HCT116 (cell line): ENCODE measurements around the gene FMN1. TPM values are rescaled to one million over a fixed set of nuclear protein-coding genes. Genes with fewer than 3 reads are reported as not detected.

Experiments used
- ATAC-seq: fragments of 200-7000 bp; cut with Tn5 transposase; 2 replicates; pipeline ENCODE4 v1.9.1; 2020; ENCODE audit warnings: mild to moderate bottlenecking, moderate library complexity
- BruUV-seq: library from RNA; stranded (reverse); fragments of 400-500 nt; replicated peaks from 2 replicates; lab custom pipeline; 2021; lab: Mats Ljungman, UMichigan
- CTCF ChIA-PET: fragments of 300-600 bp; sonication (Branson Sonifier 250); formaldehyde crosslinking; loops from one replicate; lab custom pipeline; 2021; ENCODE audit warnings: antibody characterized with exemption; lab: Charles Lee
- POLR2A ChIA-PET: fragments of 300-600, 350-600 bp; sonication (Branson Sonifier 250); formaldehyde crosslinking; loops from one replicate; lab custom pipeline; 2021; ENCODE audit warnings: antibody characterized with exemption; lab: Charles Lee
- RAD21 ChIA-PET, 2 experiments: fragments of 300-600 bp; sonication (Branson Sonifier 250); formaldehyde crosslinking; loops; one replicate each; lab custom pipeline; 2023; ENCODE audit warnings: low total read pairs in 2 of 2; ENCODE audit not compliant: uncharacterized antibody in 2 of 2, unreplicated experiment in 2 of 2, low non-redundant PET in 1 of 2; lab: Charles Lee
- DNase-seq: peaks from one replicate; pipeline ENCODE4 v3.0.0-alpha.2; 2010; ENCODE audit warnings: low read depth, low spot score
- H2AFZ ChIP-seq: fragments of 200-600 bp; shearing (Covaris generic), sonication (generic); 2 replicates; pipeline ENCODE4 v1.6.1; 2017; ENCODE audit warnings: low read depth, mixed run types, mixed read lengths, antibody characterized with exemption, low read length; ENCODE audit not compliant: poor library complexity, severe bottlenecking
- H3K27ac ChIP-seq: 2 replicates; pipeline ENCODE4 v1.5.1; 2012; ENCODE audit warnings: low read depth, low read length
- H3K27me3 ChIP-seq: fragments of 200-600 bp; sonication (generic); 2 replicates; pipeline ENCODE4 v1.6.1; 2016; ENCODE audit warnings: mixed run types, low read length, mixed read lengths; ENCODE audit not compliant: insufficient read depth
- H3K36me3 ChIP-seq, 2 experiments: fragments of 200-500 bp in 1 of 2; fragments of 200-600 bp in 1 of 2; sonication (Bioruptor generic) in 1 of 2; sonication (generic) in 1 of 2; 2 replicates each; pipeline versions ENCODE4 v1.5.1 to v1.6.1; 2014 to 2016; ENCODE audit warnings: low read length in 2 of 2, inconsistent platforms in 1 of 2, mixed read lengths in 1 of 2, mixed run types in 1 of 2; ENCODE audit not compliant: insufficient read depth in 2 of 2, control insufficient read depth in 1 of 2
- H3K4me1 ChIP-seq, 2 experiments: fragments of 200-600 bp in 1 of 2; sonication (generic) in 1 of 2; 2 replicates each; pipeline versions ENCODE4 v1.5.1 to v1.6.1; 2012 to 2017; ENCODE audit warnings: low read length in 2 of 2, inconsistent platforms in 1 of 2, mild to moderate bottlenecking in 1 of 2, mixed read lengths in 1 of 2, mixed run types in 1 of 2, moderate library complexity in 1 of 2; ENCODE audit not compliant: insufficient read depth in 2 of 2, control insufficient read depth in 1 of 2
- H3K4me2 ChIP-seq: fragments of 200-600 bp; sonication (generic); 2 replicates; pipeline ENCODE4 v1.6.1; 2017; ENCODE audit warnings: mixed run types, low read length, mixed read lengths
- H3K4me3 ChIP-seq, 2 experiments: fragments of 200-600 bp in 1 of 2; sonication (generic) in 1 of 2; replicated peaks in 1 of 2; 2 replicates each; pipeline ENCODE4 v1.5.1; 2011 to 2016; ENCODE audit warnings: low read length in 2 of 2, control low read depth in 1 of 2, low read depth in 1 of 2, mild to moderate bottlenecking in 1 of 2, mixed read lengths in 1 of 2, mixed run types in 1 of 2
- H3K79me2 ChIP-seq: fragments of 200-600 bp; sonication (generic); 2 replicates; pipeline ENCODE4 v1.6.1; 2017; ENCODE audit warnings: mild to moderate bottlenecking, mixed run types, low read length, moderate library complexity, mixed read lengths; ENCODE audit not compliant: insufficient read depth
- H3K9ac ChIP-seq: fragments of 200-600 bp; sonication (generic); 2 replicates; pipeline ENCODE4 v1.6.1; 2016; ENCODE audit warnings: low read length, mixed read lengths
- H3K9me2 ChIP-seq: fragments of 200-600 bp; sonication (generic), shearing (Covaris generic); 2 replicates; pipeline ENCODE4 v1.6.1; 2017; ENCODE audit warnings: mixed run types, mild to moderate bottlenecking, moderate library complexity; ENCODE audit not compliant: insufficient read depth
- H3K9me3 ChIP-seq, 2 experiments: fragments of 200-500 bp in 1 of 2; fragments of 200-600 bp in 1 of 2; sonication (Bioruptor generic) in 1 of 2; sonication (generic) in 1 of 2; 2 replicates each; pipeline ENCODE4 v1.6.1; 2014 to 2017; ENCODE audit warnings: low read length in 2 of 2, mixed read lengths in 2 of 2, inconsistent platforms in 1 of 2, low read depth in 1 of 2, mild to moderate bottlenecking in 1 of 2, mixed run types in 1 of 2, moderate library complexity in 1 of 2; ENCODE audit not compliant: control insufficient read depth in 1 of 2, insufficient read depth in 1 of 2
- H4K20me1 ChIP-seq: fragments of 200-600 bp; sonication (generic), shearing (Covaris generic); 2 replicates; pipeline ENCODE4 v1.6.1; 2017; ENCODE audit warnings: mixed run types, mild to moderate bottlenecking, moderate library complexity; ENCODE audit not compliant: insufficient read depth
- EGR1 ChIP-seq: IDR thresholded peaks from 2 replicates; pipeline ENCODE4 v1.6.1; 2012; ENCODE audit warnings: low read depth
- EZH2 ChIP-seq: fragments of 200-600 bp; sonication (generic); IDR thresholded peaks from 2 replicates; pipeline ENCODE4 v1.6.1; 2017; ENCODE audit warnings: antibody characterized with exemption, mixed run types
- SP1 ChIP-seq: IDR thresholded peaks from 2 replicates; pipeline ENCODE4 v1.6.1; 2012; ENCODE audit warnings: low read depth
- TCF7L2 ChIP-seq: IDR thresholded peaks from 2 replicates; pipeline ENCODE4 v1.7.0; 2011; ENCODE audit warnings: borderline replicate concordance, inconsistent platforms; ENCODE audit not compliant: insufficient read depth, insufficient read length; ENCODE audit errors: extremely low read depth
- intact Hi-C: fragments of 100-400 bp; cut with micrococcal nuclease; formaldehyde crosslinking; loops from 2 replicates; pipeline ENCODE4 v1.10.0; 2022
- total RNA-seq: library from RNA; stranded (reverse); gene quantifications from one replicate; pipeline ENCODE4 v1.2.1, GENCODE V29; 2021; ENCODE audit not compliant: unreplicated experiment
- TF ChIP-seq, protein P1 (sequence below), 3 experiments: fragments of 200-600 bp in 1 of 3; sonication (generic) in 1 of 3; IDR thresholded peaks in 2 of 3; conservative IDR thresholded peaks in 1 of 3; 2 replicates each; pipeline ENCODE4 v1.5.1; 2012 to 2017; ENCODE audit warnings: low read depth in 2 of 3, low read length in 2 of 3, antibody characterized with exemption in 1 of 3, borderline replicate concordance in 1 of 3, control low read depth in 1 of 3, mild to moderate bottlenecking in 1 of 3, mixed read lengths in 1 of 3, mixed run types in 1 of 3, moderate library complexity in 1 of 3; ENCODE audit not compliant: insufficient read depth in 1 of 3
- TF ChIP-seq, protein P2 (sequence below): IDR thresholded peaks from 2 replicates; pipeline ENCODE4 v1.6.1; 2012; ENCODE audit warnings: low read depth

FMN1 gene
- total RNA-seq, 1 experiment from 2014 or later = 0.39 TPM

DNA sequence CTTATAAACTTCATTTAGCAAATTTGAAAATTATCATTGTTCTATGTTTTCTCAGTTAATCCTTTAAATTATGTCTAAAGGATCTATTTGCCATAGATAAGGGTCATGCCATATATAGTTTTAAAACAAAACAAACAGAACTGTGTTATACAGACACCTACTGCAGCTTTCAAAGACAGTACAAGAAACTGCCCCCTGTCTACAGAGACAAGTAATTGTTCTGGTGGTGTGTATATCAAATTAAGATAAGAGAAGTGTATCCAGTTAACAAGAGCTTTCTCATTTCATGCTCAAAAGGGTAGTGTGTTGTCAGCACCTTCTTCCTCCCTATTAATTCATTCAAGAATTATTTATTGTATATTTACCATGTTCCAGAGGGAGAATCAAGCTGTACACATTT lies 201.2 kb downstream of the FMN1 start:
- H3K9me2 ChIP-seq = no peaks in the 10 kb centered on the region
- no peaks in the 10 kb centered on the region for H3K4me1 ChIP-seq
- ChIA-PET POLR2A (no interaction called here), RAD21 (no interaction called here), CTCF (interaction anchor here (0.6 to 3.0 kb wide), 9 partner anchors 8 to 344 kb away, joined by 3 to 47 read pairs (median 4); no protein-coding TSS in a partner anchor)
- H3K4me2 ChIP-seq = no peak overlapping the region
- H3K27me3 ChIP-seq = no peaks in the 10 kb centered on the region
- intact Hi-C loops = no loop called here
- no peak for TF ChIP-seq TCF7L2
- TF ChIP-seq, protein P1, sequence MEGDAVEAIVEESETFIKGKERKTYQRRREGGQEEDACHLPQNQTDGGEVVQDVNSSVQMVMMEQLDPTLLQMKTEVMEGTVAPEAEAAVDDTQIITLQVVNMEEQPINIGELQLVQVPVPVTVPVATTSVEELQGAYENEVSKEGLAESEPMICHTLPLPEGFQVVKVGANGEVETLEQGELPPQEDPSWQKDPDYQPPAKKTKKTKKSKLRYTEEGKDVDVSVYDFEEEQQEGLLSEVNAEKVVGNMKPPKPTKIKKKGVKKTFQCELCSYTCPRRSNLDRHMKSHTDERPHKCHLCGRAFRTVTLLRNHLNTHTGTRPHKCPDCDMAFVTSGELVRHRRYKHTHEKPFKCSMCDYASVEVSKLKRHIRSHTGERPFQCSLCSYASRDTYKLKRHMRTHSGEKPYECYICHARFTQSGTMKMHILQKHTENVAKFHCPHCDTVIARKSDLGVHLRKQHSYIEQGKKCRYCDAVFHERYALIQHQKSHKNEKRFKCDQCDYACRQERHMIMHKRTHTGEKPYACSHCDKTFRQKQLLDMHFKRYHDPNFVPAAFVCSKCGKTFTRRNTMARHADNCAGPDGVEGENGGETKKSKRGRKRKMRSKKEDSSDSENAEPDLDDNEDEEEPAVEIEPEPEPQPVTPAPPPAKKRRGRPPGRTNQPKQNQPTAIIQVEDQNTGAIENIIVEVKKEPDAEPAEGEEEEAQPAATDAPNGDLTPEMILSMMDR (IDR thresholded peaks at IDR 0.05 in 2 of 3, conservative IDR thresholded peaks at IDR 0.05 in 1 of 3; ENCODE audit: borderline replicate concordance in 1 of 3, insufficient read depth in 1 of 3, low read depth in 2 of 3, low read length in 2 of 3) = peak in 2 of 3 experiments; percentile 45 to 46; a peak in 4 of 6 replicates
- no peaks in the 10 kb centered on the region for H3K79me2 ChIP-seq
- BruUV-seq = no TSS peak
- H2AFZ ChIP-seq = no peak overlapping the region
- ATAC-seq = peak; percentile 53; the same call in 1 of the 2 replicates
- no peak overlapping the region for H3K27ac ChIP-seq
- no peaks in the 10 kb centered on the region for H3K9me3 ChIP-seq
- H3K9ac ChIP-seq = no peak overlapping the region
- H4K20me1 ChIP-seq = no peaks in the 10 kb centered on the region
- no peak overlapping the region for H3K4me3 ChIP-seq
- DNase-seq = no peak
- no peaks in the 10 kb centered on the region for H3K36me3 ChIP-seq

DNA sequence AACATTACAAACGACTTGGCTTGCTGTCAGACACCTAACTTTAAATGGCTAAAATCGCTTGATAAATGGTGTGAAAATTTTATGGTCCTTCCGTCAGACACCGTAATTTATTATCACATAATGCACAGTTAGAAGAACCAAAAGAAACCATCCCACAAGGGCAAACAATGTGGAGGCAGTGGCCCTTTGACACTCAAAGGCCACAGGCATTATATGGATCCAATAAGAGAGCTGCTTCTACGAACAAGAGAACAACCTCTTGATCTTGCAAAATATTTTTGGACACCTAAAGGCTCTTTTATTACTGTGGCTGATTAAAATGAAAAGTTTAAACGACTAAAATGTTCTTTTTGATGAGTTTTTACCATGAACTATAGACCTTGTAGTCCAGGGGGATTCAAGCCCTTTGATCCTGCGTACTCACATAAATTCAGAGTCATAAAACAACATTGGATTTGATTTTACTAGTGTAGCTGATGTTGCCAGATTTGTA lies 202.8 kb downstream of the FMN1 start:
- CTCF ChIA-PET = no interaction called here
- no peak overlapping the region for H3K4me3 ChIP-seq
- H3K79me2 ChIP-seq = no peaks in the 10 kb centered on the region
- no peak for ATAC-seq
- no peak overlapping the region for H3K9ac ChIP-seq
- RAD21 ChIA-PET = no interaction called here
- no peak for DNase-seq
- TF ChIP-seq SP1 = no peak
- no peak for TF ChIP-seq EZH2
- TF ChIP-seq, protein P2, sequence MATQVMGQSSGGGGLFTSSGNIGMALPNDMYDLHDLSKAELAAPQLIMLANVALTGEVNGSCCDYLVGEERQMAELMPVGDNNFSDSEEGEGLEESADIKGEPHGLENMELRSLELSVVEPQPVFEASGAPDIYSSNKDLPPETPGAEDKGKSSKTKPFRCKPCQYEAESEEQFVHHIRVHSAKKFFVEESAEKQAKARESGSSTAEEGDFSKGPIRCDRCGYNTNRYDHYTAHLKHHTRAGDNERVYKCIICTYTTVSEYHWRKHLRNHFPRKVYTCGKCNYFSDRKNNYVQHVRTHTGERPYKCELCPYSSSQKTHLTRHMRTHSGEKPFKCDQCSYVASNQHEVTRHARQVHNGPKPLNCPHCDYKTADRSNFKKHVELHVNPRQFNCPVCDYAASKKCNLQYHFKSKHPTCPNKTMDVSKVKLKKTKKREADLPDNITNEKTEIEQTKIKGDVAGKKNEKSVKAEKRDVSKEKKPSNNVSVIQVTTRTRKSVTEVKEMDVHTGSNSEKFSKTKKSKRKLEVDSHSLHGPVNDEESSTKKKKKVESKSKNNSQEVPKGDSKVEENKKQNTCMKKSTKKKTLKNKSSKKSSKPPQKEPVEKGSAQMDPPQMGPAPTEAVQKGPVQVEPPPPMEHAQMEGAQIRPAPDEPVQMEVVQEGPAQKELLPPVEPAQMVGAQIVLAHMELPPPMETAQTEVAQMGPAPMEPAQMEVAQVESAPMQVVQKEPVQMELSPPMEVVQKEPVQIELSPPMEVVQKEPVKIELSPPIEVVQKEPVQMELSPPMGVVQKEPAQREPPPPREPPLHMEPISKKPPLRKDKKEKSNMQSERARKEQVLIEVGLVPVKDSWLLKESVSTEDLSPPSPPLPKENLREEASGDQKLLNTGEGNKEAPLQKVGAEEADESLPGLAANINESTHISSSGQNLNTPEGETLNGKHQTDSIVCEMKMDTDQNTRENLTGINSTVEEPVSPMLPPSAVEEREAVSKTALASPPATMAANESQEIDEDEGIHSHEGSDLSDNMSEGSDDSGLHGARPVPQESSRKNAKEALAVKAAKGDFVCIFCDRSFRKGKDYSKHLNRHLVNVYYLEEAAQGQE = no peak
- TF ChIP-seq EGR1 = no peak
- no peak for TF ChIP-seq TCF7L2
- TF ChIP-seq, all 23 proteins: peak for 0
- H3K27ac ChIP-seq = no peak overlapping the region
- H3K27me3 ChIP-seq = no peaks in the 10 kb centered on the region
- intact Hi-C loops = no loop called here
- no peaks in the 10 kb centered on the region for H3K36me3 ChIP-seq
- no peaks in the 10 kb centered on the region for H3K9me3 ChIP-seq
- BruUV-seq = no TSS peak
- POLR2A ChIA-PET = no interaction called here
- H3K9me2 ChIP-seq = no peaks in the 10 kb centered on the region
- H3K4me2 ChIP-seq = no peak overlapping the region
- no peaks in the 10 kb centered on the region for H3K4me1 ChIP-seq
- H2AFZ ChIP-seq = no peak overlapping the region
- no peaks in the 10 kb centered on the region for H4K20me1 ChIP-seq
